ENCODE data around the gene RXFP4.

DNA sequence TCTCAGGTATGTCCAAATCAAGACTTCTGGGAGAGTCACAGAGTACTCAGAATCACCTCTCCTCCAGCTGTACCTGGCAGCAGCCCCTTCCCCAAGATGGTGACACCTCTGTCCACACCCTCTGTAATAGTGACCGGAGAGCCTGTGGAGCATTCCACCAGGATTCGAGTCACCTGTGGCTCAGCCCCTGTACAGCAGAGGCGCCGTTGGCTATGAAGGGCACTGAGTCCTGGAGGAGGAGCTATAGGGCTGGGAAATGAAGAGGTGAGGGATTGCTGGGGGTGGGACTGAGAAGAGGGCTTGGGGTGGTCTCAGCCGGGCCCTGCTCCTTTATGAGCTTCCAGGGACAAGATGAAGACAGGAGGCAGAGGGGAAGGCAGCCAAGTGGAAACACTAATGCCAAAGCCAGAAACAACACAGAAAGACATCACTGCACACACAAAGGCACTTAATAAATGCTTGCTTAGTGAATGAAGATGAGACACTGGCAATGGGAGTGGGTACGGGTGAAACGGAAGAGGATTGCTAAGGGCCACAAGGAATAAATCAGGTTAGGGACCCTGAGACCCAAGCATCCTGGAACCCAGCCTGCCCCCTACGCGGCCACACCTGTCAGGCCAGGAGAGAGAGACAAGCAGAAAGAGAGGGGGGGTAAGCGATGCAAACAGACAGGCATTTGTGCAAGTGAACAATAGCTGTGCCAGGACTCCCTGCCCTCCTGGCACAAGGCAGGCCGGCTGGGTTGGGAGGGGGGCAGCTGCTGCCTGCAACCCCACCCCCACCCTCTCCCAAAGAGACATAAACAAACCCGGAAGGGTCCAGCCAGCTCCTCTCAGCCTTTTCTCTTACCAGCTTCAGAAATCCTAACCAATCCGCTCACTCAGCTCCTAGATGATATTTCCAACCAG lies 33.0 kb downstream of the RXFP4 start:
- no peak for TF ChIP-seq EZH2 (IDR thresholded peaks at IDR 0.05; ENCODE audit: low read depth)
- TF ChIP-seq, protein P1, sequence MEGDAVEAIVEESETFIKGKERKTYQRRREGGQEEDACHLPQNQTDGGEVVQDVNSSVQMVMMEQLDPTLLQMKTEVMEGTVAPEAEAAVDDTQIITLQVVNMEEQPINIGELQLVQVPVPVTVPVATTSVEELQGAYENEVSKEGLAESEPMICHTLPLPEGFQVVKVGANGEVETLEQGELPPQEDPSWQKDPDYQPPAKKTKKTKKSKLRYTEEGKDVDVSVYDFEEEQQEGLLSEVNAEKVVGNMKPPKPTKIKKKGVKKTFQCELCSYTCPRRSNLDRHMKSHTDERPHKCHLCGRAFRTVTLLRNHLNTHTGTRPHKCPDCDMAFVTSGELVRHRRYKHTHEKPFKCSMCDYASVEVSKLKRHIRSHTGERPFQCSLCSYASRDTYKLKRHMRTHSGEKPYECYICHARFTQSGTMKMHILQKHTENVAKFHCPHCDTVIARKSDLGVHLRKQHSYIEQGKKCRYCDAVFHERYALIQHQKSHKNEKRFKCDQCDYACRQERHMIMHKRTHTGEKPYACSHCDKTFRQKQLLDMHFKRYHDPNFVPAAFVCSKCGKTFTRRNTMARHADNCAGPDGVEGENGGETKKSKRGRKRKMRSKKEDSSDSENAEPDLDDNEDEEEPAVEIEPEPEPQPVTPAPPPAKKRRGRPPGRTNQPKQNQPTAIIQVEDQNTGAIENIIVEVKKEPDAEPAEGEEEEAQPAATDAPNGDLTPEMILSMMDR (conservative IDR thresholded peaks at IDR 0.05) = no peak
